SU-DHL-6 (cell line): ENCODE data around the gene CNDP1.

ENCODE experiments used
- CTCF ChIP-seq: fragments of 200-600 bp; sonication (generic); IDR thresholded peaks from one replicate; pipeline ENCODE4 v1.5.1; 2017; ENCODE audit warnings: antibody characterized with exemption, mild to moderate bottlenecking, low read length, moderate library complexity; ENCODE audit not compliant: insufficient read depth, poor library complexity, severe bottlenecking
- EZH2phosphoT487 ChIP-seq: fragments of 200-600 bp; sonication (generic), shearing (Covaris generic); conservative IDR thresholded peaks from 2 replicates; pipeline ENCODE4 v1.6.1; 2018; ENCODE audit warnings: mild to moderate bottlenecking, antibody characterized with exemption, low read length, moderate library complexity, mixed read lengths

DNA sequence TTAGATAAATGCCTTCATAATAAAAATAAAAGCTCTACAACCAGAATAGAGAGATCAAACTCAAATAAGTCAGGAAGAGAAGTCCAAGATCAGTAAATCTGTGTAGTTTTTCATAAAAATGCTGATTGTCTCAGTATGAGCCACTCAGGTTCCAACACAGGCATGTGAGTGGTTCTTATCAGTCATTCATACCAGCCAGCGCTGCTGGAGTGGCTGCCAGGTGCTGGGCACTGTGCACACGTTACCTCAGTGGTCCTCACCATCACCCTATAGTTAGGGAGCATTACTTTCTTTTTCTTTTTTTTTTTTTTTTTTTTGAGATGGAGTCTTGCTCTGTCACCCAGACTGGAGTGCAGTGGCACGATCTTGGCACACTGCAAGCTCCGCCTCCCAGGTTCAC lies 23.8 kb downstream of the CNDP1 start:
- TF ChIP-seq CTCF, result no peak
- TF ChIP-seq EZH2phosphoT487, result no peak
